ENCODE measurements around the gene SRRM5. TPM values are rescaled to one million over a fixed set of nuclear protein-coding genes. Genes with fewer than 3 reads are reported as not detected.

SRRM5 gene
- total RNA-seq, 1 experiment from 2014 or later: not detected

GRCh38 chr19:43610493-43610892 lies 1.4 kb upstream of the SRRM5 start:
- H3K79me2 ChIP-seq (ENCODE audit: insufficient read depth, low read length): no peaks in the 10 kb centered on the region; the same call in 1 of the 2 replicates
- BruUV-seq (replicated peaks): no TSS peak
- TF ChIP-seq RAD21 (IDR thresholded peaks at IDR 0.05; ENCODE audit: low read depth) (no peak), SIN3A (IDR thresholded peaks at IDR 0.05; ENCODE audit: low read depth) (no peak), REST (IDR thresholded peaks at IDR 0.05; ENCODE audit: low read depth) (no peak), JUND (IDR thresholded peaks at IDR 0.05) (no peak), EGR1 (IDR thresholded peaks at IDR 0.05; ENCODE audit: low read depth) (no peak)
- H3K27ac ChIP-seq (ENCODE audit: low read depth, low read length): no peak overlapping the region
- no peak overlapping the region for H3K9ac ChIP-seq (ENCODE audit: low read length)
- DNase-seq (ENCODE audit: low read depth, low spot score): no peak
- H2AFZ ChIP-seq (ENCODE audit: low read depth, low read length, poor library complexity, severe bottlenecking): no peak overlapping the region
- ChIA-PET POLR2A (no interaction called here), CTCF (no interaction called here), RAD21 (ENCODE audit: low non-redundant PET in 1 of 2, low total read pairs in 2 of 2, uncharacterized antibody in 2 of 2, unreplicated experiment in 2 of 2) (no interaction called here)
- intact Hi-C loops (cut with micrococcal nuclease): no loop called here
- H3K9me2 ChIP-seq (ENCODE audit: insufficient read depth): no peaks in the 10 kb centered on the region
- no peaks in the 10 kb centered on the region for H3K27me3 ChIP-seq (ENCODE audit: insufficient read depth, low read length)
- no peak for ATAC-seq
- H3K36me3 ChIP-seq (ENCODE audit: control insufficient read depth in 1 of 2, insufficient read depth in 2 of 2, low read length in 2 of 2): peaks cover 8 to 9% of the 10 kb centered on the region in 2 experiments; a peak in 2 of 4 replicates
- H3K4me1 ChIP-seq (ENCODE audit: control insufficient read depth in 1 of 2, insufficient read depth in 2 of 2, low read length in 2 of 2): no peaks in the 10 kb centered on the region
- H3K4me3 ChIP-seq (replicated peaks in 1 of 2; ENCODE audit: low read depth in 1 of 2, low read length in 2 of 2): no peak overlapping the region
- H3K9me3 ChIP-seq (ENCODE audit: control insufficient read depth in 1 of 2, insufficient read depth in 1 of 2, low read depth in 1 of 2, low read length in 2 of 2): no peaks in the 10 kb centered on the region
- H4K20me1 ChIP-seq (ENCODE audit: insufficient read depth): no peaks in the 10 kb centered on the region
- no peak overlapping the region for H3K4me2 ChIP-seq (ENCODE audit: low read length)

DNA sequence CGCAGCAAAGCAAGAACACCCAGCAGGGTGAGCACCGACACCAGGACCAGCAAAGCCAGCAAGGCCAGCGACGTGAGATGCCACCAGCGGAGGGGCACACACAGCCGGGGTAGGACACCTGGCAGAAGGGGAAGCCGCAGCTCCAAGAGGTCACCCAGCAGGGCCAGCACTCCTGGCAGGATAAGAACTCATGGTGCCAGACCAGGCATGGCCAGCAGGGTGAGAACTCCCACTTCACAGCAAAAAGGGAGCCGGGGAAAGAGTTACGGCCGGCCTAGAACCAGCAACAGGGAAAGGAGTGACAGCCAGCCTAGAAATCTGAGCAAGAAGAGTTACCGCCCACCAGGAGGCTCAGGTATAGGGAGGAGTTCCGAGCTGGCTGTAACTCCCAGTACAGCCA lies 486 bp downstream of the SRRM5 start:
- H3K79me2 ChIP-seq (ENCODE audit: insufficient read depth, low read length): peaks cover 11% of the 10 kb centered on the region
- H3K4me1 ChIP-seq (ENCODE audit: control insufficient read depth in 1 of 2, insufficient read depth in 2 of 2, low read length in 2 of 2): no peaks in the 10 kb centered on the region
- no peaks in the 10 kb centered on the region for H3K9me2 ChIP-seq (ENCODE audit: insufficient read depth)
- no peak overlapping the region for H3K4me3 ChIP-seq (replicated peaks in 1 of 2; ENCODE audit: low read depth in 1 of 2, low read length in 2 of 2)
- H3K27ac ChIP-seq (ENCODE audit: low read depth, low read length): no peak overlapping the region
- CTCF ChIA-PET: no interaction called here
- no TSS peak for BruUV-seq (replicated peaks)
- no peak overlapping the region for H3K9ac ChIP-seq (ENCODE audit: low read length)
- POLR2A ChIA-PET: no interaction called here
- H2AFZ ChIP-seq (ENCODE audit: low read depth, low read length, poor library complexity, severe bottlenecking): no peak overlapping the region
- ATAC-seq (peak; percentile 30; the same call in 1 of the 2 replicates), DNase-seq (ENCODE audit: low read depth, low spot score) (no peak)
- intact Hi-C loops (cut with micrococcal nuclease): no loop called here
- H3K9me3 ChIP-seq (ENCODE audit: control insufficient read depth in 1 of 2, insufficient read depth in 1 of 2, low read depth in 1 of 2, low read length in 2 of 2): no peaks in the 10 kb centered on the region
- H4K20me1 ChIP-seq (ENCODE audit: insufficient read depth): no peaks in the 10 kb centered on the region
- no peaks in the 10 kb centered on the region for H3K27me3 ChIP-seq (ENCODE audit: insufficient read depth, low read length)
- H3K4me2 ChIP-seq (ENCODE audit: low read length): no peak overlapping the region
- RAD21 ChIA-PET (ENCODE audit: low non-redundant PET in 1 of 2, low total read pairs in 2 of 2, uncharacterized antibody in 2 of 2, unreplicated experiment in 2 of 2): no interaction called here
- peaks cover 6 to 7% of the 10 kb centered on the region in 2 experiments; a peak in 2 of 4 replicates for H3K36me3 ChIP-seq (ENCODE audit: control insufficient read depth in 1 of 2, insufficient read depth in 2 of 2, low read length in 2 of 2)
- no peak for TF ChIP-seq FOSL1 (IDR thresholded peaks at IDR 0.05; ENCODE audit: low read depth)
- no peak for TF ChIP-seq SP1 (IDR thresholded peaks at IDR 0.05; ENCODE audit: low read depth)
- TF ChIP-seq, protein P1, sequence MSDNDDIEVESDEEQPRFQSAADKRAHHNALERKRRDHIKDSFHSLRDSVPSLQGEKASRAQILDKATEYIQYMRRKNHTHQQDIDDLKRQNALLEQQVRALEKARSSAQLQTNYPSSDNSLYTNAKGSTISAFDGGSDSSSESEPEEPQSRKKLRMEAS (IDR thresholded peaks at IDR 0.05): no peak
- TF ChIP-seq SRF (IDR thresholded peaks at IDR 0.05; ENCODE audit: low read depth): no peak
- TF ChIP-seq ATF3 (IDR thresholded peaks at IDR 0.05): no peak
- TF ChIP-seq EGR1 (IDR thresholded peaks at IDR 0.05; ENCODE audit: low read depth): no peak
- TF ChIP-seq CBX3 (IDR thresholded peaks at IDR 0.05; ENCODE audit: low read depth): no peak
- TF ChIP-seq YY1 (IDR thresholded peaks at IDR 0.05; ENCODE audit: extremely low read depth, insufficient replicate concordance, low read depth, low read length): no peak
- no peak for TF ChIP-seq JUND (IDR thresholded peaks at IDR 0.05)
- no peak for TF ChIP-seq ZNF274 (IDR thresholded peaks at IDR 0.05; ENCODE audit: low read depth, low read length)
- no peak for TF ChIP-seq POLR2A (IDR thresholded peaks at IDR 0.05; ENCODE audit: borderline replicate concordance, extremely low read depth, insufficient read depth, insufficient read length)
- no peak for TF ChIP-seq ZFX (IDR thresholded peaks at IDR 0.05)
- TF ChIP-seq, protein P2, sequence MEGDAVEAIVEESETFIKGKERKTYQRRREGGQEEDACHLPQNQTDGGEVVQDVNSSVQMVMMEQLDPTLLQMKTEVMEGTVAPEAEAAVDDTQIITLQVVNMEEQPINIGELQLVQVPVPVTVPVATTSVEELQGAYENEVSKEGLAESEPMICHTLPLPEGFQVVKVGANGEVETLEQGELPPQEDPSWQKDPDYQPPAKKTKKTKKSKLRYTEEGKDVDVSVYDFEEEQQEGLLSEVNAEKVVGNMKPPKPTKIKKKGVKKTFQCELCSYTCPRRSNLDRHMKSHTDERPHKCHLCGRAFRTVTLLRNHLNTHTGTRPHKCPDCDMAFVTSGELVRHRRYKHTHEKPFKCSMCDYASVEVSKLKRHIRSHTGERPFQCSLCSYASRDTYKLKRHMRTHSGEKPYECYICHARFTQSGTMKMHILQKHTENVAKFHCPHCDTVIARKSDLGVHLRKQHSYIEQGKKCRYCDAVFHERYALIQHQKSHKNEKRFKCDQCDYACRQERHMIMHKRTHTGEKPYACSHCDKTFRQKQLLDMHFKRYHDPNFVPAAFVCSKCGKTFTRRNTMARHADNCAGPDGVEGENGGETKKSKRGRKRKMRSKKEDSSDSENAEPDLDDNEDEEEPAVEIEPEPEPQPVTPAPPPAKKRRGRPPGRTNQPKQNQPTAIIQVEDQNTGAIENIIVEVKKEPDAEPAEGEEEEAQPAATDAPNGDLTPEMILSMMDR (IDR thresholded peaks at IDR 0.05 in 2 of 3, conservative IDR thresholded peaks at IDR 0.05 in 1 of 3; ENCODE audit: borderline replicate concordance in 1 of 3, insufficient read depth in 1 of 3, low read depth in 2 of 3, low read length in 2 of 3): no peak

Data from HCT116 (cell line).